NCI-H446 treated with DMSO at 0.1 percent for 48 hours (cell line): ENCODE results near the gene KRTAP1-5.
"Not testable (repeated sequence)": the region's sequence is repeated elsewhere in the genome, so short reads cannot be mapped to it uniquely, and the experiment has no call there.

Experiments used
- DNase-seq: peaks from one replicate; lab custom pipeline; 2025; lab: John Stamatoyannopoulos, UW

The KRTAP1-5 gene

DNA sequence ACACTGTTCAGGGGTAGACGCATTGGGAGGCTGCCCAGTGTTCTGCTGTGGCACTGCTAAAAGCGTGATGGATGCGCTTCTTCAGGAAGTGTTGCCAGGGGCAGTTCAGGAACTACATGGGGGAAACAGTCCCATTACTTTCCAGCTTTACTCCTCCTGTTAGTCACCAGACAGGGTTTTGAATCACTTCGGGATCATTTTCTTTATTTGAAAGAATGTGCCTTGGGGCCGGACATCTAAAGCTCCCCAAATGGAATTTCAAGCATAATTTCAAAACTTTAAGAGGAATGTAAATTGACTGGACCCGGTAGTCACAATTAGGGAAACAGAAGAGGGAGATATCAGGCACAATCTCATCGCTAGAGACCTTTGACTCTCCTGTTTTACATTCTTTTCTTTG lies 21.4 kb upstream of the KRTAP1-5 start:
- no peak for DNase-seq

DNA sequence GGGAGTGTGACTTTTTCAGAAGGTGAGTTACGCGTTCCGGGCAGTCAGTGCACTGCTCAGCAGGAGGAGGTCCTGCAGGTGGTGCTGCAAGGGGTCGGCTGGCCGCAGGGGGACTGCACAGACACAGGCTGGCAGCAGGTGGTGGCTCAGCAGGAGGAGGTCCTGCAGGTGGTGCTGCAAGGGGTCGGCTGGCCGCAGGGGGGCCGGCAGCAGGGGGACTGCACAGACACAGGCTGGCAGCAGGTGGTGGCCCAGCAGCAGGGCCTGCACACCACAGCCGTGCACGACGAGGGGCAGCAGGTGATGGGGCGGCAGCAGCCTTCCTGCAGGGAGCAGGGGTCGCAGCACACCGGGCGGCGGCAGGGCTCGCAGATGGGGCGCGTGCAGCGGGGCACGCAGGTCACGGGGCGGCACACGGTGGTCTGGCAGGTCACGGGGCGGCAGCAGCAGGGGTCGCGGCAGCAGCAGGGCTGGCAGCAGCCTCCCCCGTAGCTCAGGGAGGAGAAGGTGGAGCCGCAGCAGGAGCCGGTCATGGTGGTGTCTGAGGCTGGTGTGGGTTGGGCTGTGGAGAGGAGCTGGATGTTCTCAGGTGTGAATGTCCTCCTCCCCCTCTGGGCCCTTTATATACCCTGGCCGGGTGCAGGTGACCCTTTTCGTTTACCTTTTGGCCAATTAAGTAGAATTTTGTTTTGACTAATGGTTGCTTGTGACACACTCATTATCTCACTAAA lies 19.9 kb upstream of the KRTAP1-5 start, which contains the start of gene KRTAP2-1:
TSS of gene KRTAP2-1 (minus strand) at position 582 of the 731 bp plus-strand sequence. CDS start at position 533, 49 bp downstream.
- not testable (repeated sequence) for DNase-seq

DNA sequence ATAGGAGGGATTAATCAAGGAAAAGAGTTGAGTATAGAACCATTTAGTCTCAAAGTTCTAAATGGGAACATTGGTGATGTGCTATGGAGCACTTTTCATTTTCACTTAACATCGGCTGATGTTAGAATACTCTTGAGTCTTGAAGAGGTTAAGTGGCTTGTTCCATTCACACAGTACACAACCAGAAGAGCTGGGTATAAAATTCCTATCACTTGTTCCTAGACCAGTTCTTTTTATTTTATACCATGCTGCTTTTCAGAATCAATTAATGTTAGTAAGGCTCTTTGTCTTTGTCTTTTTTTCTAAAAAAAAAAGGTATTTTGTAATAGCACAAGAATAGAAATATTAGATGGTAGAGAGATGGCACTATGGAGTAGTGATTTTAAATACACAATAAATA lies 15.9 kb upstream of the KRTAP1-5 start:
- no peak for DNase-seq

DNA sequence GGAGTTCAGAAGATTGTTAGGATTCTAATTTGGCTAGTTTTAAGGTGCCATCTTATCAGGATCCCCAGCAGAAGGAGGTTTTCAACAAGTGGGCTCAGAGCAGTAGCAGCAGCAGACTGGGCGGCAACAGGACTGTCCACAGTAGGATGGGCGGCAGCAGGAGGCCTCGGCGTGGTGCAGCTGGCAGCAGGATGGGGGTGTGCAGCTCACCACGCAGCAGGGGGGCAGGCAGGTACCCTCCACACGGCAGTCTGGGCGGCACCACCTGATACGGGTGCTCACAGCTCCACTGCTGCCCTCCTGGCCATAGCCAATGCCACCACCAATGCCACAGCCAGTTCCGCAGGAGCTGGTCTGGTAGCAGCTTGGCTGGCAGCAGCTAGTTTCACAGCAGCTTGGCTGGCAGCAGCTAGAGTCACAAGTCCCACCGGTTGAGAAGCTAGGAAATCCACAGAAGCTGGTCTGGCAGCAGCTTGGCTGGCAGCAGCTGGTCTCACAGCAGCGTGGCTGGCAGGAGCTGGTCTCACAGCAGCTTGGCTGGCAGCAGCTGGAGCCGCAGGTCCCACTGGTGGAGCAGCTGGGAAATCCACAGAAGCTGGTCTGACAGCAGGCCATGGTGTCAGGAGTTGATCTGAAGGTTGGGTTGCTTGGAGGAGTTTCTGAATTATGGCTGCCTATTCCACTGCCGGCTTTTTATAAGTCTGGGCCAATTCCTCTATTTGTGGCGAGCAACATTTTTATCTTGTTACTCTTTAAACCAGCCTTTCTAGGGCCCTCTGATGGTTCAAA lies 14.0 kb upstream of the KRTAP1-5 start, which contains the start of gene KRTAP1-1:
TSS of gene KRTAP1-1 (minus strand) at position 668 of the 789 bp plus-strand sequence. CDS start at position 615, 53 bp downstream.
- not testable (repeated sequence) for DNase-seq

DNA sequence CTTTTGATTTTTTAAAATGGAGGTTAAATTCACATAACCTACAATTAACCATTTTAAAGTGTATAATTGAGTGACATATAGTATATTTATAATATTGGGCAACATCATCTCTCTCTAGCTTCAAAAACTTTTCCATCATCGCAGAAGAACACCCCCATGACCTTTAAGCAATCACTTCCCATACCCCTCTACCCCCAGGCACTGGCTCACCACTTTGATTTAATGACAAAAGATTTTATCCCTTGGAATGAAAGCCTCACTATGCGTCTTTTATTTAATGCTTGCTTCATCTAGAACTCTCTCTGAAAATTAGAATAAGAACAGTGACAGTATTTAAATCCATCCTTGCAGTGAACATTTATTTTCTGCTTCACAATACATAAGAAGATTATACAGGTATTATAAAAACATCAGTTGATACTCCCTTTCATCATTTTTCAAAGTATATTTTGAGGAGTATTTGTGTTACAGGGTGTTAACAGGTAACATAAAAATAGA lies 10.9 kb upstream of the KRTAP1-5 start:
- no peak for DNase-seq

DNA sequence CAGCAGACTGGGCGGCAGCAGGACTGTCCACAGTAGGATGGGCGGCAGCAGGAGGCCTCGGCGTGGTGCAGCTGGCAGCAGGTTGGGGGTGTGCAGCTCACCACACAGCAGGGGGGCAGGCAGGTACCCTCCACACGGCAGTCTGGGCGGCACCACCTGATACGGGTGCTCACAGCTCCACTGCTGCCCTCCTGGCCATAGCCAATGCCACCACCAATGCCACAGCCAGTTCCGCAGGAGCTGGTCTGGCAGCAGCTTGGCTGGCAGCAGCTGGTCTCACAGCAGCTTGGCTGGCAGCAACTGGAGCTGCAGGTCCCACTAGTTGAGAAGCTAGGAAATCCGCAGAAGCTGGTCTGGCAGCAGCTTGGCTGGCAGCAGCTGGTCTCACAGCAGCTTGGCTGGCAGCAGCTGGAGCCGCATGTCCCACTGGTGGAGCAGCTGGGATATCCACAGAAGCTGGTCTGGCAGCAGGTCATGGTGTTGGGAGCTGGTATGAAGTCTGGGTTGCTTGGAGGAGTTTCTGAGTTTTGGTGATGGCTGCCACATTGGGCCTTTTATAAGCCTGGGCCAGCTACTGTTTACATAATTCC lies 7.4 kb upstream of the KRTAP1-5 start, which contains the start of gene KRTAP1-3:
TSS of gene KRTAP1-3 (minus strand) at position 529 of the 590 bp plus-strand sequence. CDS start at position 476, 53 bp downstream.
- DNase-seq, result not testable (repeated sequence)

DNA sequence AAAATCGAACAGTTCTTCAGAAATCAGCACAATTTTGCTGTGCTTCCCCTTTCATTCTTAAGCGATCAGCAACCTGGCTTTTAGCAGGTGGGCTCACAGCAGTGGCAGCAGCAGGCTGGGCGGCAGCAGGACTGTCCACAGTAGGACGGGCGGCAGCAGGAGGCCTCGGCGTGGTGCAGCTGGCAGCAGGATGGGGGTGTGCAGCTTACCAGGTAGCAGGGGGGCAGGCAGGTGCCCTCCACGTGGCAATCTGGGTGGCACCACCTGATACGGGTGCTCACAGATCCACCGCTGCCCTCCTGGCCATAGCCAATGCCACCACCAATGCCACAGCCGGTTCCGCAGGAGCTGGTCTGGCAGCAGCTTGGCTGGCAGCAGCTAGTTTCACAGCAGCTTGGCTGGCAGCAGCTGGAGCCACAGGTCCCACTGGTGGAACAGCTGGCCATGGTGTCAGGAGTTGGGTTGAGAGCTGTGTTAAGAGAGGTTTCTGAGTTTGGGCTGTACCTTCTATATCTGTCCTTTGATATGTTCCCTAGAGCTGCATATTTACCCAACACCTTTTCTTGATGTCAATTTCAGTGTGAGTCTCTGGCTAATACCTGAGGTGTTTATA lies 2.7 kb upstream of the KRTAP1-5 start, which contains the start of gene KRTAP1-4:
TSS of gene KRTAP1-4 (minus strand) at position 563 of the 613 bp plus-strand sequence. CDS start at position 446, 117 bp downstream.
- no peak for DNase-seq

DNA sequence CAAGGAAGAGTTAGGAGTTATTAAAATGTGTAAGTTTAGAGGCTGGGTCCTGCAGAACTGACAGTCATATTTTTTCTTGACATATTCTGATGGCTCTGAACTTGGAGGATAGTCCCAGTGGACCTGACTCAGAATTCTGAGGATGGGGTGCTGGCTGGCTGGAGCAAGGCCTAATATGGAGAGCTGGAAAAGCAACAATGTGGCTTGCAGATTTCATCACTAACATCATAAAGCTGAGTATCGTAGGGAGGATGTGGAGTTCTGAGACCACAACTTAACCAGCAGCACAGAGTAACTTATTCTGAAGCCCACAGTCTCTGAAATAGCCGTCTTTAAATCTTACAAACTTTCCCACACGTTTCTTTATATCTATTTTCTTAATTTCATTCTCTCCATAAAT lies 2.3 kb downstream of the KRTAP1-5 start:
- no peak for DNase-seq

DNA sequence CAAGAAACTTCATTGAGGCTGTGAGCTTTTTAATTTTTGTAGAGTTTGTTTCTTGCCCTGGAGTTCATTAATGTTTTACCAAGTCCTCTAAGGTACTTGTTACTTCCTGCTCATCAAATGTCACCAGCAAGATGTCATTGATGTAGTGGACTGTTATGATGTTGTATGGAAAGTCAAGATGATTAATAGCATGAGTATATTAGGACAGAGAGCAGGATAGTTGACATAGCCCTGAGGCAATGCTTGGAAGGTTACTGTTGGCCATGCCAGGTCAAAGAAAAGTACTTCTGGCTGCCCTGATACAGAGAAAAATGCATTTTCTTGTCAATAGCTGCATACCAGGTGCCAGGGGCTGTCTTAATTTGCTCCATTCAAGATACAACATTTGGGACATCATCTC lies 6.7 kb downstream of the KRTAP1-5 start:
- no peak for DNase-seq

DNA sequence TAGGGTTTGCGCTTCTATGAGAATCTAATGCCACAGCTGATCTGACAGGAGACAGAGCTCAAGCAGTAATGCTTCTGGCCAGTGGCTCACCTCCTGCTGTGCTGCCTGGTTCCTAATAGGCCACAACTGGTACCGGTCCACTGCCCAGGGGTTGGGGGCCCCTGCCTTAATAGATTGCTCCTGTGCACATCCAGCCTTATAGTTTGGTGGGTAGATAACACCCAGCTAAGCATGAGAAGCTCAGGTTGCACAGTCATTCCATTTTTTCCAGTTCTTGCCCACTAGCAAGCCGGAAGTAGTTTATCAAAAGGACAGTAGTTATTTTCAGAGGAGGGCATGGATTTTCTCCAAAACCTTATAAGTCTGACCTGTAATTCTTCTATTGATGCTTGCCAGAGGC lies 7.6 kb downstream of the KRTAP1-5 start:
- no peak for DNase-seq

DNA sequence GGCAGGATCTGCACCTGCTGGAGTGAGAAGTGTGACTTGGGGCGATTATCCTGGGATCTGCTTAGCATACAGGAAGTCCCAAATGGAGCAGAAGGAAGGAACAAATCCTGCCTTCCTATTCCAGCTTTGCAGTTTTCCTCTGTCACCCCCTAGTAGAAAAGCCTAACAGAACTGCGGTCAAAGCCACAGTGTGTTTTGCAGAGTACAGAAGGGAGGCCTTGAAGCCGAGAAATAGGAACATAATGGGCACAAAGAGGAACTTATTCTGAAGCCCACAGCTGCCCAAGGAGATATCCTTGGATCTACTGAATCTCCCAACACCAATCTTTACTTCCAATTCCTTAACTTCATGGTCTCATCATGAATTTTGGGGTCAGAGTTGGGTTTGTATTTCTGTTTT lies 8.5 kb downstream of the KRTAP1-5 start:
- no peak for DNase-seq

DNA sequence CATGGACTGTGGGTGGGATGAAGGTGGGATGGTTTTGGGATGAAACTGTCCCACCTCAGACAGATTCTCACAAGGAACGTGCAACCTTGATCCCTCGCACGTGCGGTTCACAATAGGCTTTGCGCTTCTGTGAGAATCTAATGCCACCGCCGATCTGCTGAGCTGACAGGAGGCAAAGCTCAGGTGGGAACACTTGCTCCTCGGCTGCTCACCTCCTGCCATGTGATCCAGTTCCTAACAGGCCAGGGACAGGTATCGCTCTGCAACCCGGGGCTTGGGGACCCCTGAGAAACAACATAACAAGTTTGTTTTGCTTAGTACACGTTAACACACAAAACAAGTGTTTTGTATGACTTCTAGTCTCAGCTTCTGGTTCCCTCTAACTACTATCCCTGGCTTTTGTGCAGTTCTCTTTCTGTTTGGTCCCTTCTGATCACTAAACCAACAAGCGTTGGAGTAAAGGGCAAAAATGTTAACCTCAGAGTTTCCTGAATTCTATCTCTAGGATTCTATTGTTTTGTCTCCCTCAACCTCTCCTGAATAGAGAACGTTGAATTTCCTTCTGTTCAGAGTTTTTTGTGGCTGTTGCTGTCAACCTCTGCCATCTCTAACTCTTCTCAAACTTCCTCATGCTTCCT lies 10.3 kb downstream of the KRTAP1-5 start:
- no peak for DNase-seq

DNA sequence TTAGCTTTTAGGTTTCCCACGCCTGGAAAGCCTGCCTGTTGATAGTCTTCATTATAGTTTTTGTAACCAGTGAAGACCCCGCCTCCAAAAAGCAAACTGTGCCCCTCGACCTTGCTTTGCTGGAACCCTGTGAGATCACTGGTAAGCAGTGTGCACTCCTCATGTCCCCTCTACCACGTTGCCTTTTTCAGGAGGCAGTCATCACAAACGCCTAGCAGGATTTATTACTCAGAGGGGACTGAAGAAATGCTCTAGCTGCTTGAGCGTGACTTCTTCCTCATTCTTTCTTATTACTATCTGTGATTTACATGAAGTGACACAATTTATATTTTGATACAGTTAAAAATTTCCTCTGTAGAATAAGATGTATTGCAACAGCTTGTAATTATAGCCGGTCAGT lies 11.6 kb downstream of the KRTAP1-5 start:
- no peak for DNase-seq

DNA sequence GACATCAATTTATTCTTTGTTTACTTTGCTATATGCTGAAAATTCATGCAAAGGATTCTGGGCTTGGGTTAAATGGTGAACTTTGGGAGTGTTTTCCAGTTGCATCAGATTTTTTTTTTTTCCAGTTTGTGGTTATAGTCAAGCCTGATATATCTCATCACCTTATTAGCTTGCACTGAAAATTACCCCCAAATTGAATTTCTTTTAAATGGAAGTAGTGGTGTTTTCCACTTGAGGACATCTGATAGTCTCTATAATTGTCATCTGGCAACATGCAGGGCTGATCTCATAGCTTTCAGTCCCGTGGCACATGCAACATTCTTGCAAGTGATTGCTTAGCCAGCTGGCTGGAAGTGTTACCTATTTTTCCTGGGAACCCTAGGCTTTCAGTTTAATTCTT lies 13.4 kb downstream of the KRTAP1-5 start:
- DNase-seq, result no peak

DNA sequence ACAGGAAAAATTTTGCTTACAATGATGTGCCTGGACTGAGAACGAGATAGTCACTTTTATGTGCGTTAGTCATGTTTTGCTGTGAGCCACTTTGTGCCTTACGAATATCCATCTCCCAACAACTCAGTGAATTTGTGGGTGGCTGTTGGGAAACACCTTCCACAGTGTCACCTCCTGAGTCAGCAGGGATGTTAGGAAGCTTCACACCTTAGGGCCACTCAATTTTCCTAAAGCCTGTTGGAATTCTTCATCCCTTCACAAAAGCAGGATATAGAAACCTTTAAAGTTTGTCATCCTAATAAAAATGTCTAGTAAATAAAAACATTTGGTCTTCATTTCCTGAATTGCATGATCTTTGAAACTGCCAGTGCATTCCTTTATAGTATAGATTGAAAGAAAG lies 13.8 kb downstream of the KRTAP1-5 start:
- DNase-seq, result no peak

DNA sequence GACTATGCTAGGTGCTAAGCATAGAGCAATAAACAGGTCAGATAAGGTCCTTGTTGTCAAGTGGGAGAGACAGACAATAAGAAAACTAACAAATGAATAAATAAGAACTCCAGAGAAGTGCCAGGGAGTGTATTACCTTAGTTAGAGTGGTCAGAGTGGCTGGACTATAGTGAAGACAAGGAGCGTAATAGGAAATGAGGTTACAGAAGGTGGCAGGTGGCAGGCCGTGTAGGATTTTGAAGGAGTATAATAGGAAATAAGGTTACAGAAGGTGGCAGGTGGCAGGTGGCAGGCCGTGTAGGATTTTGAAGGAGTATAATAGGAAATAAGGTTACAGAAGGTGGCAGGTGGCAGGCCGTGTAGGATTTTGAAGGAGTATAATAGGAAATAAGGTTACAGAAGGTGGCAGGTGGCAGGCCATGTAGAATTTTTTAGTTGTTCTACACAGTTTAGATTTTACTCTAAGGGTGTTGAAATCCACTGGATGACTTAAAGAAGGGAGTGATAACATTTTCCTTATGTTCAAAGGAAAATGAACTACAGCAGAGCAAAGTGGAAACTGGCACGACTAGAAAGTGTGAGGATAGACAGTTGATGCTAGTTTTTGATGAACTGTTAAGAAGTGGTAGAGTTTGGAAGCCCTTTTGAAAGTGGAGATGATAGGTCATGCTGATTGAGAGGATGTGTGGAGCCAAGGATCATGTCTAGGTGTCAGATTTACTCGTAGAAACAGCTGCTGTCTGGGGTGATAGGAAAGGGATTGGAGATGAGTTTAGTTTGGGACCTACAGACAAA lies 14.5 kb downstream of the KRTAP1-5 start:
- DNase-seq, result no peak

DNA sequence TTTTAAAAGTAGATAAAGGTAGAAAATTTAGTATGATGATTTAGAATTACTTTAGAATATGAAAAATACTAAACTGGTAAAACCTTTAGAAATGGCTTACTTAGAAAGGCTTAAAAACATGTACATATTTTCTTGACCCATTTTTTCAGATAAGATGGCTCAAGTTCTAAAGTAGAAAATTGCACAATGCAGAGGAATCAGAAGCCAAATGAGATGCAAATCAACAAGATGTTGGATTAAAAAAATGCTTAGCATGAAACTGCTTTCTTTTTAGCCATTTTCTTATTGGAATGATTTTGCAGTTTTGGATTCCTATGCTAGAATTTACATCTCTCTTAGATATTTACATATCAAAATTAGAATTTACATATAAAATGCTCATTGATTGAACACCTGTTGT lies 16.6 kb downstream of the KRTAP1-5 start:
- no peak for DNase-seq

DNA sequence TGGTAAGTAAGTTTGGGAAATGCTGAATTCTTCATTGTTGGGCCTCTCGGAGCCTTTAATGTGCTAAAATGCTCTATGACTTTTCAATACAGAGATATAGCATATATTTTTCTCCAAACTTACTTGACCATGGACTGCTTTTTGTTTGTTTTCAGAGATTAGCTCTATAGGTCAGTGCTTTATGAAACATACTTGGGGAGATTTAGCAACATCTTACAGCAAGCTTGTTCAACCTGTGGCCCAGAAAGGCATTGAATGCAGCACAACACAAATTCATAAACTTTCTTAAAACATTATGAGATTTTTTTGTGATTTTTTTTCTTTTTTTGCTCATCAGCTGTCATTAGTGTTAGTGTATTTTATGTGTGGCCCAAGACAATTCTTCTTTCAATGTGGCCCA lies 17.1 kb downstream of the KRTAP1-5 start:
- no peak for DNase-seq

DNA sequence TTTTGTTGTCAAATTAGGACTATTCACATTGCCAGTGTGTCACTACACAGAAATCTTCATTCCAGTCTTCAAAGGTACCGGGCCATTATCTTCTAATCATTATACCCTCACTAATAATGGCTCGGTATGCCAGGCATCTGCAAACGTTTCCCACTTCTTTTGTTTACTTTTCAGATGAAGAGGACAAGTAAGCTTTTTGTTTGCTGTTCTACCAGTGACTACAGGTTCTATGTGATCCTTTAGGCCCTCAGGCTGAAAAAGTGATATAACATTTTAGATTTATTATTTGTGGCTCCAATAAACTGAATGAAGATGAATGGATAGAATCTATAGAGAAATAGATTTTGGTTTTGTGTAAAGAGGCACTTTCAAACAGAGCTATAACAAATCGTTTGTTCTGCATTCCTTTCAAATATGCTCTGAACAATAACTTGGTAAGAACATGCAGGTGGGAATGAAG lies 17.7 kb downstream of the KRTAP1-5 start:
- no peak for DNase-seq

DNA sequence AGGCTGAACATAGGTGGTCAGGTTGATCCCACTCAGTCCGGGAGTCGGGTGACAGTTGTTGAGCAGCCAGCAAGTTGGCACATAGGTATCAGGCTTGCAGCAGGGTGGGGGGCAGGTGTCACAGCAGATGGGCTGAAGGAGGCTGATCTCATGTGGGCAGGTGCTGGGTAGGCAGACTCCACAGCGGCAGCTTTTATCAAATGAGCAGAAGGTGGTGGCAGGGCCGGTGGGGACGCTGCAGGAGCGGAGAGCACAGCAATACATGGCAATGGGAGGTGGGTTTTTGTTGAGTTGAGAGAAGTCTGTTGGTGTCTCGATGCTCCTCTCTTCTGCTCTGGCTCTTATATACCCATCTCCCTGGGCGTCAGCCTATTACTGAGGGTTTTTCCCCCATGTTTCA lies 18.2 kb downstream of the KRTAP1-5 start, which contains the start of gene KRTAP3-1:
TSS of gene KRTAP3-1 (minus strand) at position 318 of the 400 bp plus-strand sequence. CDS start at position 264, 54 bp downstream.
- DNase-seq, result no peak
